K562 (cell line): ENCODE measurements around the gene ROPN1L. TPM values are rescaled to one million over a fixed set of nuclear protein-coding genes. Genes with fewer than 3 reads are reported as not detected.
A peak's percentile ranks its signal among the peaks of the same experiment; 100 is the strongest.

Experiments
- ATAC-seq: fragments of 200-7000 bp; cut with Tn5 transposase; 3 replicates; pipeline ENCODE4 v1.9.1; 2020; ENCODE audit warnings: moderate library complexity
- BruUV-seq: library from RNA; stranded (reverse); fragments of 400-500 nt; replicated peaks from 2 replicates; lab custom pipeline; 2021; lab: Mats Ljungman, UMichigan
- CTCF ChIA-PET: fragments of 300-600 bp; formaldehyde crosslinking; extraction: SDS; loops from one replicate; lab custom pipeline; 2021; ENCODE audit warnings: low intra/inter-chr PET ratio; lab: Yijun Ruan, JAX
- POLR2A ChIA-PET: fragments of 300-600, 350-650 bp; sonication (Branson Sonifier 250); formaldehyde crosslinking; extraction: SDS; loops from one replicate; lab custom pipeline; 2021; ENCODE audit warnings: antibody characterized with exemption, inconsistent platforms; lab: Yijun Ruan, JAX
- DNase-seq, 4 experiments: peaks; one replicate each; pipeline versions ENCODE4 v3.0.0 to v3.0.0-alpha.2; 2011 to 2018; ENCODE audit warnings: low spot score in 3 of 4, mixed read lengths in 3 of 4; ENCODE audit errors: extremely low read depth in 1 of 4
- FAIRE-seq: peaks from 2 replicates; lab custom pipeline; 2011; peaks lifted over from hg19 to GRCh38; lab: Jason Lieb, UNC
- H2AFZ ChIP-seq: 2 replicates; pipeline ENCODE4 v1.6.0; 2011; ENCODE audit warnings: low read depth, low read length, control low read depth, inconsistent platforms
- H3K27ac ChIP-seq: fragments of 200-600 bp; 3 replicates; pipeline ENCODE4 v1.8.0; 2011; ENCODE audit warnings: low read depth, mild to moderate bottlenecking, control low read depth, inconsistent platforms, low read length, moderate library complexity, mixed read lengths; ENCODE audit errors: extremely low read depth
- H3K27me3 ChIP-seq, 2 experiments: fragments of 300-600 bp in 1 of 2; 2 replicates in 1 of 2; 3 replicates in 1 of 2; pipeline versions ENCODE4 v1.6.0 to v1.8.0; 2011; ENCODE audit warnings: inconsistent platforms in 2 of 2, low read length in 2 of 2, mild to moderate bottlenecking in 1 of 2, mixed read lengths in 1 of 2, moderate library complexity in 1 of 2; ENCODE audit not compliant: control insufficient read depth in 2 of 2, insufficient read depth in 2 of 2
- H3K36me3 ChIP-seq: fragments of 300-600 bp; 3 replicates; pipeline ENCODE4 v1.8.0; 2011; ENCODE audit warnings: mild to moderate bottlenecking, low read length, inconsistent platforms; ENCODE audit not compliant: control insufficient read depth, insufficient read depth
- H3K4me1 ChIP-seq, 2 experiments: fragments of 200-600 bp in 1 of 2; replicated peaks in 1 of 2; 2 replicates in 1 of 2; 3 replicates in 1 of 2; pipeline versions ENCODE4 v1.5.1 to v1.8.0; 2011; ENCODE audit warnings: inconsistent platforms in 2 of 2, low read length in 2 of 2, mild to moderate bottlenecking in 1 of 2, mixed read lengths in 1 of 2, moderate library complexity in 1 of 2; ENCODE audit not compliant: control insufficient read depth in 2 of 2, insufficient read depth in 2 of 2
- H3K4me2 ChIP-seq: 2 replicates; pipeline ENCODE4 v1.6.1; 2011; ENCODE audit warnings: low read length, control low read depth, inconsistent platforms, mixed read lengths; ENCODE audit not compliant: insufficient read depth
- H3K4me3 ChIP-seq: fragments of 200-600 bp; sonication (generic), shearing (Covaris generic); 2 replicates; pipeline ENCODE4 v1.5.1; 2016; ENCODE audit warnings: control low read depth, inconsistent platforms
- H3K79me2 ChIP-seq: fragments of 200-600 bp; 3 replicates; pipeline ENCODE4 v1.8.0; 2011; ENCODE audit warnings: low read length, inconsistent platforms; ENCODE audit not compliant: control insufficient read depth, insufficient read depth
- H3K9ac ChIP-seq, 2 experiments: 2 replicates each; pipeline versions ENCODE4 v1.6.0 to v1.6.1; 2011; ENCODE audit warnings: low read depth in 2 of 2, low read length in 2 of 2, control low read depth in 1 of 2, inconsistent platforms in 1 of 2, mild to moderate bottlenecking in 1 of 2, mixed read lengths in 1 of 2; ENCODE audit not compliant: insufficient read depth in 1 of 2
- H3K9me1 ChIP-seq: one replicate; pipeline ENCODE4 v1.6.0; 2011; ENCODE audit warnings: inconsistent platforms, mild to moderate bottlenecking, low read length, moderate library complexity; ENCODE audit not compliant: control insufficient read depth, insufficient read depth
- H3K9me3 ChIP-seq: replicated peaks from 2 replicates; pipeline ENCODE4 v1.5.1; 2011; ENCODE audit warnings: low read depth, low read length, inconsistent platforms; ENCODE audit not compliant: control insufficient read depth, insufficient read depth
- H4K20me1 ChIP-seq: replicated peaks from 2 replicates; pipeline ENCODE4 v1.6.1; 2011; ENCODE audit warnings: low read length, inconsistent platforms, mixed read lengths; ENCODE audit not compliant: control insufficient read depth, insufficient read depth
- CUX1 ChIP-seq: fragments of 200-800 bp; sonication (Bioruptor generic); IDR thresholded peaks from 2 replicates; pipeline ENCODE4 v1.6.1; 2016; ENCODE audit warnings: missing genetic modification characterization, missing compliant biosample characterization
- EP400 ChIP-seq: fragments of 450-650 bp; IDR thresholded peaks from 2 replicates; pipeline ENCODE4 v1.6.1; 2017; ENCODE audit warnings: antibody characterized with exemption, mild to moderate bottlenecking, moderate library complexity
- KHSRP ChIP-seq: fragments of 450-650 bp; IDR thresholded peaks from 2 replicates; pipeline ENCODE4 v1.6.1; 2017
- MEIS2 ChIP-seq: fragments of 450-650 bp; IDR thresholded peaks from 2 replicates; pipeline ENCODE4 v1.6.1; 2014; ENCODE audit warnings: mild to moderate bottlenecking; ENCODE audit not compliant: partially characterized antibody
- MXI1 ChIP-seq: IDR thresholded peaks from 2 replicates; pipeline ENCODE4 v1.6.1; 2011; ENCODE audit warnings: low read depth, mild to moderate bottlenecking, improper control_type of control experiment, low read length
- SOX6 ChIP-seq: fragments of 450-650 bp; IDR thresholded peaks from 2 replicates; pipeline ENCODE4 v1.6.1; 2014; ENCODE audit warnings: mild to moderate bottlenecking
- WGBS: fragments of 100-300 bp; shearing (Covaris generic); methylation state at CpG from one replicate; pipeline ENCODE4 v1.1.6; 2016; ENCODE audit warnings: low coverage, mixed read lengths; ENCODE audit not compliant: insufficient coverage; ENCODE audit errors: missing lambda C conversion rate; 5-methylcytosine and 5-hydroxymethylcytosine counted together
- in situ Hi-C: fragments of 300-500 bp; cut with MboI; formaldehyde crosslinking; loops from 4 replicates; pipeline ENCODE4 v1.15.0; 2018; ENCODE audit warnings: inconsistent platforms, mixed read lengths
- intact Hi-C: fragments of 100-400 bp; cut with micrococcal nuclease; formaldehyde crosslinking; loops from 2 replicates; pipeline ENCODE4 v1.14.2; 2022
- polyA plus RNA-seq, 8 experiments: library from polyadenylated mRNA; depleted of rRNA in 4 of 8; stranded (reverse) in 5 of 8; unstranded in 3 of 8; fragments of >200 nt; fragmentation: Nextera tagmentation in 2 of 8; fragmentation: Illumina TruSeq in 1 of 8; extraction: Ambion mirVana in 2 of 8; extraction: Trizol in 1 of 8; gene quantifications; 2 replicates each; pipeline versions ENCODE4 v1.2.1 to v1.2.3, GENCODE V29; 2011 to 2014; ENCODE audit warnings: inconsistent platforms in 1 of 8, missing spikeins in 1 of 8
- total RNA-seq, 7 experiments: library from RNA; depleted of rRNA in 6 of 7; stranded (reverse); fragments of >200 nt in 6 of 7; fragmentation: Illumina TruSeq in 2 of 7; extraction: Trizol in 2 of 7; gene quantifications; 2 replicates each; pipeline versions ENCODE4 v1.2.1 to v1.2.3, GENCODE V29; 2011 to 2021; ENCODE audit warnings: low replicate concordance in 1 of 7

Gene ROPN1L
- total and polyA plus RNA-seq, 9 of the 15 experiments (the other 6 are each of a cell fraction or from before 2014, with no cell fraction given) = 0.04 to 0.85 (median 0.24) TPM; not detected in 3

- peaks cover 4 to 32% of the 10 kb centered on the region in 2 experiments; a peak in 3 of 5 replicates for H3K27me3 ChIP-seq
- DNase-seq = no peak
- H3K4me3 ChIP-seq = no peak overlapping the region
- intact Hi-C loops (loop anchor here (10.0 kb wide), 2 partner anchors 155 to 255 kb away; partner anchors contain the start of genes DAP and MARCHF6), in situ Hi-C loops (no loop called here)
- no peaks in the 10 kb centered on the region for H3K9me3 ChIP-seq
- H2AFZ ChIP-seq = peak overlapping the region; percentile 8; the same call in 1 of the 2 replicates
- H3K79me2 ChIP-seq = no peaks in the 10 kb centered on the region
- CTCF ChIA-PET = no interaction called here
- TF ChIP-seq MXI1 = no peak
- TF ChIP-seq CUX1 = no peak
- no peak for TF ChIP-seq EP400
- TF ChIP-seq SOX6 = no peak
- no peak for TF ChIP-seq KHSRP
- TF ChIP-seq MEIS2 = no peak
- TF ChIP-seq, all 486 proteins: peak for 0
- no peak overlapping the region for H3K27ac ChIP-seq
- H3K9ac ChIP-seq = no peak overlapping the region
- FAIRE-seq (no peak), ATAC-seq (no peak)
- H3K36me3 ChIP-seq = no peaks in the 10 kb centered on the region
- POLR2A ChIA-PET = no interaction called here
- no TSS peak for BruUV-seq
- H3K9me1 ChIP-seq = no peaks in the 10 kb centered on the region
- 31% methylated on average over 9 of the region's 9 CpGs for WGBS
- no peaks in the 10 kb centered on the region for H4K20me1 ChIP-seq
- H3K4me1 ChIP-seq = peaks cover 5 to 31% of the 10 kb centered on the region in 2 experiments
- no peak overlapping the region for H3K4me2 ChIP-seq
These were observed 67.9 kb downstream of the ROPN1L start for GRCh38 chr5:10509575-10509974.
